ENCODE results near the gene TAP1. TPM values are rescaled to one million over a fixed set of nuclear protein-coding genes. Genes with fewer than 3 reads are reported as not detected.

Gene TAP1
- total RNA-seq, 1 donor from 2014 or later, result 50.6 TPM

GRCh38 chr6:32851025-32851424 lies 2.5 kb downstream of the TAP1 start:
- Histone ChIP-seq H3K9me3 (no peaks in the 10 kb centered on the region), H3K4me3 (no peak overlapping the region), H3K27ac (peak overlapping the region; percentile 2), H3K36me3 (peaks cover 0 to 43% of the 10 kb centered on the region in 2 donors), H3K4me1 (peaks cover 33% of the 10 kb centered on the region), H3K27me3 (no peaks in the 10 kb centered on the region)
- no peak for TF ChIP-seq CTCF (IDR thresholded peaks at IDR 0.05)
- DNase-seq (ENCODE audit: extremely low spot score in 2 of 2), result no peak
- intact Hi-C loops (cut with DNase I), result no loop called here

DNA sequence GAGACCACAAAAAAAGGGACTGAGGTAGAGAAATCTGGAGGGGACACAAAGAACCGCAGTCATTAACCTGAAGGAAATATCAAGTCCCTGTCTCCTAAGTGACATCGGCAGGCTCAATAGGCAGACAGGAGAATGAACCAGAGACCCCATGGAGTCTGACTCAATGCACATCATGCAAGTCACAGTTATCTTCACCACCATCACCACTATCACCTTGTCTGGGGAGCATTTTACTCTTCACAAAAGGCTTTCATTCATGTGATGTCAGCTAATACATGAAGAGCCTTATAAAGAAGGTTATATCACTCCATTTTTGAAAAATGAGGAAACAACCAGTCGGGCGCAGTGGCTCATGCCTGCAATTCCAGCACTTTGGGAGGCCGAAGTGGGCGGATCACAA lies 4.4 kb downstream of the TAP1 start:
- H3K27ac ChIP-seq, result no peak overlapping the region
- intact Hi-C loops (cut with DNase I), result no loop called here
- no peak overlapping the region for H3K4me3 ChIP-seq
- no peak for DNase-seq (ENCODE audit: extremely low spot score in 2 of 2)
- peaks cover 29% of the 10 kb centered on the region for H3K4me1 ChIP-seq
- no peaks in the 10 kb centered on the region for H3K9me3 ChIP-seq
- no peak for TF ChIP-seq POLR2AphosphoS5 (IDR thresholded peaks at IDR 0.05; ENCODE audit: insufficient read depth in 1 of 2, low read depth in 1 of 2)
- no peak for TF ChIP-seq CTCF (IDR thresholded peaks at IDR 0.05)
- TF ChIP-seq POLR2A (IDR thresholded peaks at IDR 0.05), result no peak
- peaks cover 0 to 43% of the 10 kb centered on the region in 2 donors for H3K36me3 ChIP-seq
- no peaks in the 10 kb centered on the region for H3K27me3 ChIP-seq

DNA sequence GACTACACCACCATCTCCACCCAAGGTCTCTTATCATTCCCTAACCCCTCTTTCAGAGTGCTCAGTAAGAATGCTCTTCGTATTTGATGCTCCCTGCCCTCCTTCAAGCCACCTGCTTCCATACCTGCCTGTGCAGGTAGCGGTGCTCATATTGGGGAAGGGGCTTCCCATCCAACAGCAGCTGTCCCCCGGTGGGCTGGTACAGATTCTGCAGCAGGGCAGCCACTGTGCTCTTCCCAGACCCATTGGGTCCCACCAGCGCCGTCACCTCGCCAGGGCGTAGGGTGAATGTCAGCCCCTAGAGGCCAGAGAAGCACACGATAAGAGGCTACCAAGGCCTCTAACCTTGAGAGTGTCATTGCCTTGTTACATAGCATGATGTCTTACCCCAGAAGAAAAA lies 5.7 kb downstream of the TAP1 start:
- Histone ChIP-seq H3K4me3 (no peak overlapping the region), H3K27me3 (no peaks in the 10 kb centered on the region), H3K9me3 (no peaks in the 10 kb centered on the region), H3K4me1 (peaks cover 34% of the 10 kb centered on the region), H3K36me3 (peaks cover 0 to 43% of the 10 kb centered on the region in 2 donors), H3K27ac (no peak overlapping the region)
- peak in 1 of 2 donors; percentile 37 for DNase-seq (ENCODE audit: extremely low spot score in 2 of 2)
- intact Hi-C loops (cut with DNase I), result no loop called here
- TF ChIP-seq CTCF (IDR thresholded peaks at IDR 0.05) (no peak), POLR2A (IDR thresholded peaks at IDR 0.05) (no peak), POLR2AphosphoS5 (IDR thresholded peaks at IDR 0.05; ENCODE audit: insufficient read depth in 1 of 2, low read depth in 1 of 2) (no peak)

DNA sequence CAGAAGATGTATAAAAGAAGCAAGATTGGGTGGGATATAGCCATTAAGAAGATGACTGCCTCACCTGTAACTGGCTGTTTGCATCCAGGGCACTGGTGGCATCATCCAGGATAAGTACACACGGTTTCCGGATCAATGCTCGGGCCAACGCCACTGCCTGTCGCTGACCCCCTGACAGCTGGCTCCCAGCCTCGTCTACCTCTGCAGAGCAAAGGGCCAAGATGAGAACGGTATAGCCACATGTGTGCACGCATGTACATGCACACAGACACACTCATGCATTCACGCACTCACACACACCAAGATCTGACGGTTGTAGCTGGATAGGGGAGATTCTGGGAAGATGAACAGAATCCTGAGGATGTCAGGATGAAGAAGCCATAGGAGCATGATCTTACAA lies 6.5 kb downstream of the TAP1 start:
- no peak overlapping the region for H3K4me3 ChIP-seq
- peaks cover 34% of the 10 kb centered on the region for H3K4me1 ChIP-seq
- DNase-seq (ENCODE audit: extremely low spot score in 2 of 2), result peak in 1 of 2 donors; percentile 71
- TF ChIP-seq POLR2AphosphoS5 (IDR thresholded peaks at IDR 0.05; ENCODE audit: insufficient read depth in 1 of 2, low read depth in 1 of 2) (no peak), CTCF (IDR thresholded peaks at IDR 0.05) (no peak), POLR2A (IDR thresholded peaks at IDR 0.05) (no peak)
- H3K9me3 ChIP-seq, result no peaks in the 10 kb centered on the region
- H3K27ac ChIP-seq, result no peak overlapping the region
- H3K27me3 ChIP-seq, result no peaks in the 10 kb centered on the region
- intact Hi-C loops (cut with DNase I), result no loop called here
- H3K36me3 ChIP-seq, result peaks cover 0 to 43% of the 10 kb centered on the region in 2 donors

GRCh38 chr6:32845384-32845884 lies 8.1 kb downstream of the TAP1 start:
- H3K27ac ChIP-seq, result peak overlapping the region; percentile 99
- H3K4me3 ChIP-seq, result peak overlapping the region in 1 of 2 donors; percentile 86
- no peaks in the 10 kb centered on the region for H3K27me3 ChIP-seq
- DNase-seq (ENCODE audit: extremely low spot score in 2 of 2), result peak in 1 of 2 donors; percentile 84
- H3K4me1 ChIP-seq, result peaks cover 26% of the 10 kb centered on the region
- H3K9me3 ChIP-seq, result no peaks in the 10 kb centered on the region
- H3K36me3 ChIP-seq, result peaks cover 0 to 36% of the 10 kb centered on the region in 2 donors
- TF ChIP-seq CTCF (IDR thresholded peaks at IDR 0.05) (no peak), POLR2A (IDR thresholded peaks at IDR 0.05) (no peak), POLR2AphosphoS5 (IDR thresholded peaks at IDR 0.05; ENCODE audit: insufficient read depth in 1 of 2, low read depth in 1 of 2) (no peak)
- intact Hi-C loops (cut with DNase I), result no loop called here

All from vagina (tissue), 2 donors.